Thyroid gland (tissue), 4 donors: ENCODE measurements around the gene COPS7A. TPM values are rescaled to one million over a fixed set of nuclear protein-coding genes. Genes with fewer than 3 reads are reported as not detected.

ENCODE experiments used
- DNase-seq, 2 donors: peaks; one replicate each; pipeline ENCODE4 v3.0.0-alpha.2; 2019
- H3K27ac ChIP-seq, 3 donors: fragments of 200-600 bp; sonication (generic); 1 replicate in 2 of 3; 2 replicates in 1 of 3; pipeline ENCODE4 v1.5.1; 2016 to 2019; ENCODE audit warnings: mild to moderate bottlenecking in 1 of 3, moderate library complexity in 1 of 3
- H3K27me3 ChIP-seq: fragments of 200-600 bp; sonication (generic); one replicate; pipeline ENCODE4 v1.5.1; 2019
- H3K36me3 ChIP-seq, 2 donors: fragments of 200-600 bp; sonication (generic); one replicate each; pipeline ENCODE4 v1.5.1; 2016 to 2019
- H3K4me1 ChIP-seq, 2 donors: fragments of 200-600 bp; sonication (generic); one replicate each; pipeline ENCODE4 v1.5.1; 2017 to 2019
- H3K4me3 ChIP-seq, 3 donors: fragments of 200-600 bp; sonication (generic); replicated peaks in 1 of 3; 1 replicate in 2 of 3; 2 replicates in 1 of 3; pipeline ENCODE4 v1.5.1; 2016; ENCODE audit warnings: mild to moderate bottlenecking in 1 of 3
- H3K9me3 ChIP-seq: fragments of 200-600 bp; sonication (generic); one replicate; pipeline ENCODE4 v1.5.1; 2017
- CTCF ChIP-seq, 6 experiments: fragments of 200-600 bp in 3 of 6; fragments of 450-650 bp in 3 of 6; sonication (generic) in 3 of 6; IDR thresholded peaks; one replicate each; pipeline ENCODE4 v1.5.1; 2016 to 2019; ENCODE audit warnings: antibody characterized with exemption in 6 of 6, mild to moderate bottlenecking in 2 of 6, inconsistent platforms in 1 of 6, moderate library complexity in 1 of 6
- POLR2A ChIP-seq, 2 donors: fragments of 450-650 bp; IDR thresholded peaks; one replicate each; pipeline ENCODE4 v1.6.1; 2017; ENCODE audit warnings: antibody characterized with exemption in 2 of 2, mild to moderate bottlenecking in 2 of 2, moderate library complexity in 1 of 2
- WGBS, 2 donors: methylation state at CpG; one replicate each; pipeline ENCODE4 v1.1.5; 2017; 5-methylcytosine and 5-hydroxymethylcytosine counted together
- intact Hi-C: fragments of 100-400 bp; cut with DNase I; formaldehyde crosslinking; loops from one replicate; pipeline ENCODE4 v1.15.1; 2023
- total RNA-seq, 4 donors: library from RNA; depleted of rRNA; stranded (reverse); fragments of >200 nt; gene quantifications; one replicate each; pipeline ENCODE4 v1.2.3, GENCODE V29; 2016

Gene COPS7A
- total RNA-seq, 4 donors from 2014 or later = 44.5 to 86.7 (median 63.1) TPM

GRCh38 chr12:6697584-6698351 is 26.1 kb upstream of the COPS7A start:
- no peaks in the 10 kb centered on the region for H3K36me3 ChIP-seq
- no peaks in the 10 kb centered on the region for H3K9me3 ChIP-seq
- DNase-seq = peak in 1 of 2 donors; percentile 28
- H3K4me3 ChIP-seq = no peak overlapping the region
- H3K4me1 ChIP-seq = peaks cover 7 to 16% of the 10 kb centered on the region in 2 donors
- H3K27me3 ChIP-seq = peaks cover 16% of the 10 kb centered on the region
- intact Hi-C loops = loop anchor here (5.0 kb wide), 1 partner anchor 45 kb away; no protein-coding TSS in a partner anchor
- no peak overlapping the region for H3K27ac ChIP-seq
- TF ChIP-seq POLR2A (IDR thresholded peaks at IDR 0.05) (no peak), CTCF (IDR thresholded peaks at IDR 0.05) (peak in 2 of 6 experiments; percentile 20 to 23)
- WGBS, 2 donors = 71 to 72% methylated on average over 17 of the region's 17 CpGs

GRCh38 chr12:6698352-6699046 is 25.3 kb upstream of the COPS7A start:
- Histone ChIP-seq H3K27ac (no peak overlapping the region), H3K27me3 (peaks cover 20% of the 10 kb centered on the region), H3K4me3 (no peak overlapping the region), H3K36me3 (no peaks in the 10 kb centered on the region), H3K9me3 (no peaks in the 10 kb centered on the region), H3K4me1 (peaks cover 7 to 16% of the 10 kb centered on the region in 2 donors)
- no peak for TF ChIP-seq CTCF (IDR thresholded peaks at IDR 0.05)
- TF ChIP-seq POLR2A (IDR thresholded peaks at IDR 0.05) = no peak
- intact Hi-C loops = loop anchor here (5.0 kb wide), 1 partner anchor 46 kb away; no protein-coding TSS in a partner anchor
- DNase-seq = no peak
- WGBS, 2 donors = 55 to 61% methylated on average over 8 of the region's 8 CpGs

GRCh38 chr12:6699259-6699988 is 24.4 kb upstream of the COPS7A start:
- Histone ChIP-seq H3K36me3 (no peaks in the 10 kb centered on the region), H3K27ac (no peak overlapping the region), H3K4me1 (peaks cover 7 to 16% of the 10 kb centered on the region in 2 donors), H3K9me3 (no peaks in the 10 kb centered on the region), H3K27me3 (peaks cover 23% of the 10 kb centered on the region), H3K4me3 (peak overlapping the region in 1 of 3 donors; percentile 27)
- no peak for TF ChIP-seq CTCF (IDR thresholded peaks at IDR 0.05)
- TF ChIP-seq POLR2A (IDR thresholded peaks at IDR 0.05) = no peak
- WGBS, 2 donors = 13 to 16% methylated on average over 16 of the region's 16 CpGs
- no peak for DNase-seq
- intact Hi-C loops = loop anchor here (5.0 kb wide), 1 partner anchor 47 kb away; no protein-coding TSS in a partner anchor

GRCh38 chr12:6699989-6700645 is 23.7 kb upstream of the COPS7A start:
- H3K36me3 ChIP-seq = no peaks in the 10 kb centered on the region
- H3K4me1 ChIP-seq = peaks cover 7 to 16% of the 10 kb centered on the region in 2 donors
- no peak overlapping the region for H3K27ac ChIP-seq
- peak overlapping the region in 1 of 3 donors; percentile 27 for H3K4me3 ChIP-seq
- intact Hi-C loops = loop anchor here (5.0 kb wide), 1 partner anchor 48 kb away; no protein-coding TSS in a partner anchor
- DNase-seq = no peak
- no peaks in the 10 kb centered on the region for H3K9me3 ChIP-seq
- peaks cover 23% of the 10 kb centered on the region for H3K27me3 ChIP-seq
- no peak for TF ChIP-seq CTCF (IDR thresholded peaks at IDR 0.05)
- no peak for TF ChIP-seq POLR2A (IDR thresholded peaks at IDR 0.05)
- WGBS, 2 donors = 2 to 3% methylated on average over 16 to 17 of the region's 65 CpGs
